Mesenchymal stem cell (in vitro differentiated cells and primary cell): ENCODE data around the gene ZNF248.
"Not testable (repeated sequence)": the region's sequence is repeated elsewhere in the genome, so short reads cannot be mapped to it uniquely, and the experiment has no call there.

Experiments
- DNase-seq: peaks from one replicate; pipeline ENCODE4 v3.0.0-alpha.2; 2013
- H2AFZ ChIP-seq: one replicate; pipeline ENCODE4 v1.6.1; 2013; ENCODE audit warnings: low read depth, mild to moderate bottlenecking, control low read depth, inconsistent platforms, low read length, moderate library complexity
- H2AK5ac ChIP-seq: 2 replicates; pipeline ENCODE4 v1.6.1; 2013; ENCODE audit warnings: low read length, moderate library complexity, mild to moderate bottlenecking, inconsistent platforms; ENCODE audit not compliant: severe bottlenecking
- H2BK120ac ChIP-seq: one replicate; pipeline ENCODE4 v1.6.1; 2013; ENCODE audit warnings: low read depth, mild to moderate bottlenecking, inconsistent platforms, low read length, moderate library complexity
- H2BK12ac ChIP-seq, 2 experiments: one replicate each; pipeline ENCODE4 v1.6.1; 2013; ENCODE audit warnings: inconsistent platforms in 2 of 2, low read length in 2 of 2, mild to moderate bottlenecking in 2 of 2, moderate library complexity in 2 of 2, control low read depth in 1 of 2
- H2BK15ac ChIP-seq: one replicate; pipeline ENCODE4 v1.6.1; 2013; ENCODE audit warnings: mild to moderate bottlenecking, low read depth, inconsistent platforms; ENCODE audit not compliant: poor library complexity, severe bottlenecking
- H2BK5ac ChIP-seq: 2 replicates; pipeline ENCODE4 v1.6.1; 2013; ENCODE audit warnings: low read depth, mild to moderate bottlenecking, low read length, control low read depth, inconsistent platforms; ENCODE audit not compliant: poor library complexity, severe bottlenecking
- H3K14ac ChIP-seq, 2 experiments: one replicate each; pipeline ENCODE4 v1.6.1; 2013; ENCODE audit warnings: inconsistent platforms in 2 of 2, low read length in 2 of 2, control low read depth in 1 of 2, mild to moderate bottlenecking in 1 of 2, moderate library complexity in 1 of 2
- H3K18ac ChIP-seq, 2 experiments: one replicate each; pipeline ENCODE4 v1.6.1; 2013; ENCODE audit warnings: inconsistent platforms in 2 of 2, low read length in 2 of 2, control low read depth in 1 of 2, low read depth in 1 of 2, mild to moderate bottlenecking in 1 of 2
- H3K23ac ChIP-seq, 2 experiments: one replicate each; pipeline ENCODE4 v1.6.1; 2013; ENCODE audit warnings: inconsistent platforms in 2 of 2, low read length in 2 of 2, mild to moderate bottlenecking in 2 of 2, moderate library complexity in 2 of 2, control low read depth in 1 of 2
- H3K27ac ChIP-seq: 2 replicates; pipeline ENCODE4 v1.5.1; 2013; ENCODE audit warnings: mild to moderate bottlenecking, moderate library complexity, low read length, control low read depth, inconsistent platforms; ENCODE audit not compliant: poor library complexity, severe bottlenecking
- H3K27me3 ChIP-seq, 2 experiments: 2 replicates each; pipeline versions ENCODE4 v1.6.1 to v1.7.0; 2013; ENCODE audit warnings: low read length in 2 of 2, mild to moderate bottlenecking in 2 of 2, moderate library complexity in 2 of 2, control low read depth in 1 of 2, inconsistent platforms in 1 of 2; ENCODE audit not compliant: control insufficient read depth in 1 of 2, insufficient read depth in 1 of 2
- H3K36me3 ChIP-seq, 2 experiments: 2 replicates each; pipeline versions ENCODE4 v1.6.1 to v1.7.0; 2013; ENCODE audit warnings: low read length in 2 of 2, control low read depth in 1 of 2, inconsistent platforms in 1 of 2, low read depth in 1 of 2, mild to moderate bottlenecking in 1 of 2; ENCODE audit not compliant: insufficient read depth in 2 of 2, control insufficient read depth in 1 of 2
- H3K4ac ChIP-seq, 2 experiments: one replicate each; pipeline ENCODE4 v1.6.1; 2013; ENCODE audit warnings: inconsistent platforms in 2 of 2, low read length in 2 of 2, mild to moderate bottlenecking in 2 of 2, moderate library complexity in 2 of 2, control low read depth in 1 of 2, low read depth in 1 of 2
- H3K4me1 ChIP-seq: 2 replicates; pipeline ENCODE4 v1.6.1; 2013; ENCODE audit warnings: low read depth, low read length, control low read depth; ENCODE audit not compliant: control insufficient read depth, insufficient read depth
- H3K4me2 ChIP-seq: 2 replicates; pipeline ENCODE4 v1.6.1; 2013; ENCODE audit warnings: low read length, mild to moderate bottlenecking, inconsistent platforms; ENCODE audit not compliant: poor library complexity, severe bottlenecking
- H3K4me3 ChIP-seq, 2 experiments: 2 replicates each; pipeline versions ENCODE4 v1.5.1 to v1.7.0; 2013; ENCODE audit warnings: low read length in 2 of 2, mild to moderate bottlenecking in 2 of 2, control low read depth in 1 of 2, low read depth in 1 of 2; ENCODE audit not compliant: insufficient read depth in 1 of 2
- H3K79me1 ChIP-seq: replicated peaks from 2 replicates; pipeline ENCODE4 v1.6.1; 2013; ENCODE audit warnings: mild to moderate bottlenecking, control low read depth, low read length, inconsistent platforms; ENCODE audit not compliant: poor library complexity, severe bottlenecking
- H3K9ac ChIP-seq: 2 replicates; pipeline ENCODE4 v1.7.0; 2013; ENCODE audit warnings: mild to moderate bottlenecking, low read length, moderate library complexity
- H3K9me3 ChIP-seq: 2 replicates; pipeline ENCODE4 v1.7.0; 2013; ENCODE audit warnings: mild to moderate bottlenecking, low read length; ENCODE audit not compliant: control insufficient read depth
- H4K8ac ChIP-seq: one replicate; pipeline ENCODE4 v1.6.1; 2013; ENCODE audit warnings: inconsistent platforms, mild to moderate bottlenecking, low read length, moderate library complexity
- H4K91ac ChIP-seq: one replicate; pipeline ENCODE4 v1.6.1; 2013; ENCODE audit warnings: mild to moderate bottlenecking, low read length, inconsistent platforms
- WGBS: methylation state at CpG from one replicate; pipeline ENCODE4 v1.1.7; 2013; ENCODE audit warnings: mixed read lengths; 5-methylcytosine and 5-hydroxymethylcytosine counted together

ZNF248 gene

DNA sequence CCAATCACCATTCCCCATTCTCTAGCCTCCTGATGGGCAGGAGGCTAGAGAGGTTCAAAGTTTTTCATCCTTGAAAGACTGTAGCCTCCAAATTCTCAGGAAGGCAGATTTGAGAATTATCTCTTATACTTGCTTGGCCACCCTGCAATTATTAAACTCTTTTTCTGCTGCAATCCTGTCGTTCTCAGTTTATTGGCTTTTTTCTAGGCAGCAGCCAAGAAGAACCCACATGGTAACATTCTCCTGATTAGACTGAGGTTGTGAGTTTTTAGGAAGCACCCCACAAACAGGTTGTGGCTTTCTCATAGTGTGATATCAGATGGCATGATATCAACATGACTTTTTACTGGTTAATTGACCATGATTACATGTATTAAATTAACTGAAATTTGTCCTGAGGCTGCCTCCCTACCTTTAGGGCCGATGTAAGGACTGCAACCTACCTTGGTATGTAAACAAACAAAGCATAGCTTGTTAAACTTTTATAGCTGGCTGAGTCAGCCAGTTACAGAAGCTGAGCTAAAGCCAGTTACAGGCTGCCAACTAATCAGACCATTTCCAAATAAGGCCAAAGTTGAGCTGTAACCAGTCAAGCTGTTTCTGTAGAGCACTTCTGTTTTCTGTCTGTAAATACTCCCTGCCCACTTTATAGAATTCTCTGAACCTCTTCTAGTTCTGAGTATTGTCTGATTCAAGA is 3.2 kb upstream of the ZNF248 start:
- Histone ChIP-seq H3K23ac (no peak overlapping the region), H2AFZ (no peak overlapping the region), H4K8ac (no peak overlapping the region), H3K27ac (no peak overlapping the region), H3K4ac (no peak overlapping the region), H3K27me3 (no peaks in the 10 kb centered on the region), H3K79me1 (no peaks in the 10 kb centered on the region), H2BK5ac (no peak overlapping the region), H3K14ac (no peak overlapping the region), H2BK15ac (no peak overlapping the region), H2AK5ac (no peak overlapping the region), H2BK12ac (no peak overlapping the region), H3K4me3 (no peak overlapping the region), H3K36me3 (no peaks in the 10 kb centered on the region), H3K4me2 (peak overlapping the region; percentile 11), H3K9me3 (no peaks in the 10 kb centered on the region), H3K4me1 (no peaks in the 10 kb centered on the region), H4K91ac (no peak overlapping the region), H3K18ac (no peak overlapping the region), H2BK120ac (no peak overlapping the region), H3K9ac (peak overlapping the region; percentile 60)
- WGBS: 48% methylated on average over 2 of the region's 2 CpGs
- DNase-seq: peak; percentile 44

DNA sequence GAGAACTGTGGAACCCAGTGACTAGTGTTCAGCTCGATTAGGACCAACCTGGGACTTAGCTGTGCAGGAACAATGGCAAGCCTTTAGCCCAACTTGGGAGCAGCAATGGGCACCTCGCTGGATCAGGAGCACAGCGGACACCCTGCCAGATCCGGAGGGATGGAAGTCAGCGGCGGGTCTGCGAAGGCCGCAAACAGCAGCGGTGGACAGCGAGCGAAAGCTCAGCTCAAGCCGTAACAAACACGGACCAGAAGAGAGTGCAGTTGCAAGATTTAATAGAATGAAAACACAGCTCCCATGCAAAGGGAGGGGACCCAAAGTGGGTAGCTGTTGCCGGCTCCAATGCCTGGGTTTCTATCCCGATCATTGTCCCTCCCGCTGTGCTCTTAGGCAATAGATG is 1.9 kb upstream of the ZNF248 start:
- H3K9ac ChIP-seq: peak overlapping the region; percentile 95
- not testable (repeated sequence) for H4K8ac ChIP-seq, H3K18ac ChIP-seq, H3K27ac ChIP-seq, H3K4me3 ChIP-seq, H2BK5ac ChIP-seq, H3K4me2 ChIP-seq, H3K79me1 ChIP-seq, H2BK12ac ChIP-seq, H3K23ac ChIP-seq, H2AK5ac ChIP-seq, H3K27me3 ChIP-seq, H3K14ac ChIP-seq, H3K4ac ChIP-seq, H4K91ac ChIP-seq, DNase-seq, H3K9me3 ChIP-seq, H3K4me1 ChIP-seq, H2BK15ac ChIP-seq, H2BK120ac ChIP-seq, H3K36me3 ChIP-seq, H2AFZ ChIP-seq
- 93% methylated on average over 14 of the region's 16 CpGs for WGBS

DNA sequence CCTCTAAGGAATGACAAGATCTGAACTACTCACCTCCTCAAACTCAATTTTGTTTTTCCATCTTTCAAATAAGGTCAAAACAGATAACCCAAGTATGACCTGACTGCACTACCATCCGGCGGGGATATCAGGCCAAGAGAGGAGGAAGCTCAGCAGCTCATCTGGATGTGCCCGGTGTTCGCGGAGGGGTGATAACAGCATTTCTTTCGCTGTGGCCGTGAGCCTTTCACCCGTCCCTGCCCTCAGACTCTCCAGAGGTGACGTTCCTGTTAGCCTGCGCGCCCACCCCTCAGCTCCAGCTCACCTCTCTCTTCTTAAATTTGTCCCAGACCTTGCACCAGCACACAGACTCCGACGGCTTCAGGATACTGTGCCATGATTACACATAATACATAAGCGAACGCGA is 526 bp downstream of the ZNF248 start:
- Histone ChIP-seq H4K8ac (peak overlapping the region; percentile 61), H3K4me2 (peak overlapping the region; percentile 81), H3K4ac (peak overlapping the region in 1 of 2 experiments; percentile 59), H4K91ac (no peak overlapping the region), H3K79me1 (no peaks in the 10 kb centered on the region), H3K9me3 (no peaks in the 10 kb centered on the region), H3K9ac (peak overlapping the region; percentile 95), H2BK120ac (no peak overlapping the region), H3K27ac (no peak overlapping the region), H3K36me3 (no peaks in the 10 kb centered on the region), H3K23ac (no peak overlapping the region), H3K4me3 (peak overlapping the region; percentile 69 to 89), H2BK12ac (no peak overlapping the region), H2AFZ (peak overlapping the region; percentile 86), H2BK15ac (no peak overlapping the region), H2AK5ac (no peak overlapping the region), H2BK5ac (no peak overlapping the region), H3K14ac (no peak overlapping the region), H3K27me3 (no peaks in the 10 kb centered on the region), H3K4me1 (no peaks in the 10 kb centered on the region), H3K18ac (peak overlapping the region in 1 of 2 experiments; percentile 43)
- DNase-seq: no peak
- WGBS: 61% methylated on average over 16 of the region's 16 CpGs

GRCh38 chr10:37855636-37856035 is 1.8 kb downstream of the ZNF248 start:
- WGBS: 86% methylated on average over 3 of the region's 4 CpGs
- H3K9ac ChIP-seq: peak overlapping the region; percentile 95

More at GRCh38 chr10:37855636-37856035, 1.8 kb downstream of the ZNF248 start:
- no peak overlapping the region for H4K91ac ChIP-seq
- no peak overlapping the region for H2BK120ac ChIP-seq
- no peak overlapping the region for H3K14ac ChIP-seq
- no peak overlapping the region for H2BK12ac ChIP-seq
- no peak for DNase-seq
- H3K4me3 ChIP-seq: peak overlapping the region in 1 of 2 experiments; percentile 89
- no peak overlapping the region for H3K23ac ChIP-seq
- no peak overlapping the region for H2AFZ ChIP-seq
- H3K27ac ChIP-seq: no peak overlapping the region
- H3K9me3 ChIP-seq: no peaks in the 10 kb centered on the region
- H4K8ac ChIP-seq: no peak overlapping the region
- H3K18ac ChIP-seq: no peak overlapping the region
- no peaks in the 10 kb centered on the region for H3K27me3 ChIP-seq
- H2AK5ac ChIP-seq: no peak overlapping the region
- H3K79me1 ChIP-seq: no peaks in the 10 kb centered on the region
- H3K4me1 ChIP-seq: no peaks in the 10 kb centered on the region
- no peak overlapping the region for H3K4me2 ChIP-seq
- no peak overlapping the region for H3K4ac ChIP-seq
- no peaks in the 10 kb centered on the region for H3K36me3 ChIP-seq
- no peak overlapping the region for H2BK5ac ChIP-seq
- H2BK15ac ChIP-seq: no peak overlapping the region
